Progenitor cell of endocrine pancreas (in vitro differentiated cells): Measurements from ENCODE around the gene RIPPLY1. TPM values are rescaled to one million over a fixed set of nuclear protein-coding genes. Genes with fewer than 3 reads are reported as not detected.

Experiments
- DNase-seq: peaks from one replicate; pipeline ENCODE4 v3.0.0; 2021; ENCODE audit warnings: low spot score; ENCODE audit not compliant: unreplicated experiment
- H3K27ac Mint-ChIP-seq: 2 replicates; pipeline ENCODE4 v1.8.0; 2021; ENCODE audit warnings: mild to moderate bottlenecking, moderate library complexity, mixed read lengths
- H3K27me3 Mint-ChIP-seq: 2 replicates; pipeline ENCODE4 v1.8.0; 2021; ENCODE audit warnings: mixed read lengths
- H3K36me3 Mint-ChIP-seq: 2 replicates; pipeline ENCODE4 v1.8.0; 2022; ENCODE audit warnings: mixed read lengths; ENCODE audit not compliant: insufficient read depth
- H3K4me1 Mint-ChIP-seq: 2 replicates; pipeline ENCODE4 v1.8.0; 2021; ENCODE audit warnings: low read depth, mixed read lengths
- H3K4me3 Mint-ChIP-seq: 2 replicates; pipeline ENCODE4 v1.8.0; 2021; ENCODE audit warnings: low read depth, mild to moderate bottlenecking, moderate library complexity, mixed read lengths
- H3K9me3 Mint-ChIP-seq: 2 replicates; pipeline ENCODE4 v1.8.0; 2021; ENCODE audit warnings: low read depth, mixed read lengths
- CTCF ChIP-seq: fragments of 200-600 bp; sonication (generic); IDR thresholded peaks from one replicate; pipeline ENCODE4 v1.5.0; 2021; ENCODE audit warnings: antibody characterized with exemption, mild to moderate bottlenecking; ENCODE audit not compliant: unreplicated experiment
- total RNA-seq: library from RNA; stranded (reverse); gene quantifications from 2 replicates; pipeline ENCODE4 v1.2.1, GENCODE V29; 2021

Gene RIPPLY1
- total RNA-seq, 1 donor from 2014 or later = not detected

DNA sequence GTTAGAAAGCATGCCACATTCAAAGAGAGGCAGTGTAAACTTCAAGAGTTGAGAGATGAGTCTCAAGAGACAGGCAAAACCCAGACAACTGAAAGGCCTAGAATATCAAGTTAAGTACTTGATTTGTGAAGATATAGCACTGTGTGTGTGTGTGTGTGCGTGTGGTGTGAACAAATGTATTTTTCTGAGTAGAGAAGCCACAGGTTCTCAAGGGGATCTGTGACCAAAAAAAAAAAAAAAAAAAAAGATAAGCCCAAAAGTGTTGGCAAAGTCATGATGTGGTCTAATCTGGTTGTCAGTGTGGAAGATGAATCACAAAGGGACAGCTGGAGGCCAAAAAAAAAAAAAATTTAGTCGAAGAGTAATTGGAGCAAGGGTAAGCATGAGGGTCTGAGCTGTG is 3.9 kb downstream of the RIPPLY1 start:
- Mint-ChIP-seq H3K9me3 (peaks cover 14% of the 10 kb centered on the region), H3K36me3 (no peaks in the 10 kb centered on the region), H3K27me3 (no peaks in the 10 kb centered on the region), H3K27ac (no peak overlapping the region), H3K4me1 (peaks cover 2% of the 10 kb centered on the region), H3K4me3 (no peak overlapping the region)
- TF ChIP-seq CTCF = no peak
- no peak for DNase-seq

- Mint-ChIP-seq H3K27ac (peak overlapping the region; percentile 56), H3K9me3 (peaks cover 14% of the 10 kb centered on the region), H3K36me3 (no peaks in the 10 kb centered on the region), H3K4me3 (no peak overlapping the region), H3K4me1 (peaks cover 2% of the 10 kb centered on the region), H3K27me3 (no peaks in the 10 kb centered on the region)
- TF ChIP-seq CTCF = peak; percentile 43
- DNase-seq = no peak
These were observed 4.7 kb downstream of the RIPPLY1 start for GRCh38 chrX:106898462-106898861.

GRCh38 chrX:106897259-106897658 is 5.9 kb downstream of the RIPPLY1 start:
- Mint-ChIP-seq H3K4me1 (peaks cover 2% of the 10 kb centered on the region), H3K9me3 (peaks cover 14% of the 10 kb centered on the region), H3K27ac (no peak overlapping the region), H3K27me3 (no peaks in the 10 kb centered on the region), H3K4me3 (no peak overlapping the region), H3K36me3 (no peaks in the 10 kb centered on the region)
- TF ChIP-seq CTCF = no peak
- no peak for DNase-seq

DNA sequence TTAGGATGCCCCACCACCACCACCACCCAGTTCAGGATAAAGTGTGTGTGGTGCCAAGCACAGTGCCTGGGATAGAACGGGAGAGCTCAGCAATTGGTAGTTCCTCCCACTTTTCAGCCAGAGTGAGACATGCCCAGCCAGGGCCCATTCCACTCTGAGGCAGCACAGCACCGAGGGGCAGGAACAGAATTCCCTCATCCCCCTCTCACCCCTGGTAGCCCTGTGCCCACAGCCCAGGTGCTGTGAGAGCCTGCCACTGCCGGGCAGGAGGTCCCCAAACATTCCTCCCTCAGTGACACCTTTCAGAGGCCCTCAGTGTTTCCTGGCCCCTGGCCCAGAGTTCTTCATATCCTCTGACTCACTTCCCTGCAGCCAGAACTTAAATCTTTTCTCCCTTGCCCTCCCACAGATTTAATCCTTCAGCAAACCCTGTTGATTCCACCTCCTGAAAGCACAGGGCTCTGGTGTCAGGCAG is 8.1 kb downstream of the RIPPLY1 start:
- TF ChIP-seq CTCF = no peak
- DNase-seq = no peak
- no peak overlapping the region for H3K4me3 Mint-ChIP-seq

DNA sequence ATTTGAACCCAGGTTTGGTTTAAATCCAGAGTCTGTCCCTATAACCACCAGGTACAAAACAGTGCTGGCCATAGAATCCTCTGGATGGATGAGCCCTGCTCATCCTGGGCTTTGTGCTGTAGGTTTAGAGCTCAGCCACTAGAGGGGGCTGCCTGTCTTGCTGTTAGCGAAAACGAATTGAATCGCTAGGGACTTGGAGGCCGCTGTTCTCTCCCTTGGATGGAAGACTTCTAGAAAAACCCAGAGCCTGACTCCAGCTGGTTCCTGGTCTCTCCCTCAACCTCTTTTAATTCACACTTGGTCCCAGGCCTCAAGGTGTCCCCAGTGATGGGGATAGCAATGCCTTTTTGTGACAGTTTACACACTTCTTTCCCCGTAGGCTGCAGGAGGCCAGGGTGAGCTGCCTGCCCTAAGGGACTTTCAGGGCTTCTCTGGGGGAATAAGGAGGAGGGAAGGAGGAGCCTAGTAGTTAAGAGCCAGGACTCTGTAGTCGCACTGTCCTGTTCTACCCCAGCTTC is 8.7 kb downstream of the RIPPLY1 start:
- peak; percentile 28 for DNase-seq
- no peak overlapping the region for H3K27ac Mint-ChIP-seq
- peaks cover 14% of the 10 kb centered on the region for H3K9me3 Mint-ChIP-seq
- no peaks in the 10 kb centered on the region for H3K27me3 Mint-ChIP-seq
- H3K36me3 Mint-ChIP-seq = no peaks in the 10 kb centered on the region
- peak; percentile 75 for TF ChIP-seq CTCF
- H3K4me3 Mint-ChIP-seq = no peak overlapping the region
- H3K4me1 Mint-ChIP-seq = peaks cover 2% of the 10 kb centered on the region

More for the DNA sequence above, 8.1 kb downstream of the RIPPLY1 start:
- no peaks in the 10 kb centered on the region for H3K27me3 Mint-ChIP-seq
- peaks cover 2% of the 10 kb centered on the region for H3K4me1 Mint-ChIP-seq
- H3K27ac Mint-ChIP-seq = no peak overlapping the region
- H3K9me3 Mint-ChIP-seq = peaks cover 14% of the 10 kb centered on the region
- H3K36me3 Mint-ChIP-seq = no peaks in the 10 kb centered on the region
